NOMO-1 treated with dmso at 0.1 percent for 144 hours (cell line): ENCODE measurements around the gene CRTAC1.
A peak's percentile ranks its signal among the peaks of the same experiment; 100 is the strongest.

Experiments
- DNase-seq: peaks from one replicate; lab custom pipeline; 2025; ENCODE audit not compliant: unreplicated experiment; lab: John Stamatoyannopoulos, UW

Gene CRTAC1

GRCh38 chr10:97925308-97925938 lies 105.0 kb downstream of the CRTAC1 start:
- no peak for DNase-seq

GRCh38 chr10:97924678-97925077 lies 105.7 kb downstream of the CRTAC1 start:
- no peak for DNase-seq

GRCh38 chr10:97923476-97923875 lies 106.9 kb downstream of the CRTAC1 start:
- DNase-seq, result no peak

GRCh38 chr10:97923057-97923456 lies 107.4 kb downstream of the CRTAC1 start:
- DNase-seq, result no peak

- DNase-seq, result no peak
These were observed 108.2 kb downstream of the CRTAC1 start for GRCh38 chr10:97922022-97922758.

- DNase-seq, result no peak
These were observed 108.8 kb downstream of the CRTAC1 start for GRCh38 chr10:97921581-97922021.

- DNase-seq, result no peak
These were observed 109.6 kb downstream of the CRTAC1 start for GRCh38 chr10:97920865-97921264.

GRCh38 chr10:97919012-97919411 lies 111.4 kb downstream of the CRTAC1 start:
- DNase-seq, result no peak

- no peak for DNase-seq
These were observed 113.8 kb downstream of the CRTAC1 start for GRCh38 chr10:97916586-97916985.

- DNase-seq, result no peak
These were observed 114.9 kb downstream of the CRTAC1 start for GRCh38 chr10:97915346-97916131.

GRCh38 chr10:97914837-97915211 lies 115.6 kb downstream of the CRTAC1 start:
- DNase-seq, result peak; percentile 17

- DNase-seq, result no peak
These were observed 116.1 kb downstream of the CRTAC1 start for GRCh38 chr10:97914171-97914836.

- no peak for DNase-seq
These were observed 116.8 kb downstream of the CRTAC1 start for GRCh38 chr10:97913614-97914013.

GRCh38 chr10:97913193-97913592 lies 117.2 kb downstream of the CRTAC1 start:
- no peak for DNase-seq

- DNase-seq, result no peak
These were observed 119.2 kb downstream of the CRTAC1 start for GRCh38 chr10:97911217-97911616.

- DNase-seq, result no peak
These were observed 119.8 kb downstream of the CRTAC1 start for GRCh38 chr10:97910661-97911060.

- no peak for DNase-seq
These were observed 122.6 kb downstream of the CRTAC1 start for GRCh38 chr10:97907830-97908229.

- no peak for DNase-seq
These were observed 123.2 kb downstream of the CRTAC1 start for GRCh38 chr10:97907211-97907610.

- no peak for DNase-seq
These were observed 125.1 kb downstream of the CRTAC1 start for GRCh38 chr10:97905276-97905675.

- no peak for DNase-seq
These were observed 125.8 kb downstream of the CRTAC1 start for GRCh38 chr10:97904576-97904975.

GRCh38 chr10:97904018-97904381 lies 126.4 kb downstream of the CRTAC1 start:
- DNase-seq, result no peak
